Ishikawa (cell line): ENCODE results near the gene SEMA6D.

Experiments used
- CEBPB ChIP-seq: IDR thresholded peaks from 2 replicates; pipeline ENCODE4 v1.6.1; 2012
- CREB1 ChIP-seq: IDR thresholded peaks from 2 replicates; pipeline ENCODE4 v1.6.1; 2012; ENCODE audit warnings: low read depth
- EP300 ChIP-seq: IDR thresholded peaks from 2 replicates; pipeline ENCODE4 v1.6.1; 2012; ENCODE audit warnings: borderline replicate concordance
- FOXM1 ChIP-seq: IDR thresholded peaks from 2 replicates; pipeline ENCODE4 v1.6.1; 2012; ENCODE audit warnings: low read depth, borderline replicate concordance
- NFIC ChIP-seq: IDR thresholded peaks from 2 replicates; pipeline ENCODE4 v1.6.1; 2012
- RAD21 ChIP-seq: IDR thresholded peaks from 2 replicates; pipeline ENCODE4 v1.6.1; 2012; ENCODE audit warnings: low read depth
- TAF1 ChIP-seq: IDR thresholded peaks from 2 replicates; pipeline ENCODE4 v1.6.1; 2012; ENCODE audit warnings: low read depth, mild to moderate bottlenecking
- TCF12 ChIP-seq: IDR thresholded peaks from 2 replicates; pipeline ENCODE4 v1.6.1; 2012; ENCODE audit warnings: low read depth
- TEAD4 ChIP-seq: IDR thresholded peaks from 2 replicates; pipeline ENCODE4 v1.6.1; 2012
- YY1 ChIP-seq: IDR thresholded peaks from 2 replicates; pipeline ENCODE4 v1.6.1; 2012; ENCODE audit warnings: low read depth
- ZBTB7A ChIP-seq: IDR thresholded peaks from 2 replicates; pipeline ENCODE4 v1.6.1; 2012; ENCODE audit warnings: low read depth
- TF ChIP-seq, protein P1 (sequence below): IDR thresholded peaks from 2 replicates; pipeline ENCODE4 v1.6.1; 2012; ENCODE audit warnings: low read depth, mild to moderate bottlenecking
- TF ChIP-seq, protein P2 (sequence below): IDR thresholded peaks from 2 replicates; pipeline ENCODE4 v1.6.1; 2012
- TF ChIP-seq, protein P3 (sequence below): IDR thresholded peaks from 2 replicates; pipeline ENCODE4 v1.6.1; 2012

DNA sequence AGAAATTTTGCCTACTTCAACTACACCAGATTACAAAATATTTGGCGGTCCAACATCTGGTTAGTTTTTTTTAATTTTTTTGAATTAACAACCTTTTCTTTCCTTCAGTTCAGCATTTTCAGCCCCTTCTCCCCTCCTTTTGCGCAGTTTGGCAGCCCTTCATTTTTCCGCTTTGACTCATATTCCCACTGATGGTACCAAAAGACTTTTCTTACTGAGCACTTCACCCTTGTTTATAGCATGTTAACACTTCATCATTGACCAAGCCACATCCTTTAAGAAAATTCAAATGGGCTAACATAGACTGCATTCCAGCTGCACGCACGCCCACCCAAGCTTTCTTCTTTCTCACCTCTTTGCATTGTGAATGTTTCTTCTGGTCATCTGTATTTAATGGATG, 49.7 kb downstream of the SEMA6D start:
- TF ChIP-seq, protein P1, sequence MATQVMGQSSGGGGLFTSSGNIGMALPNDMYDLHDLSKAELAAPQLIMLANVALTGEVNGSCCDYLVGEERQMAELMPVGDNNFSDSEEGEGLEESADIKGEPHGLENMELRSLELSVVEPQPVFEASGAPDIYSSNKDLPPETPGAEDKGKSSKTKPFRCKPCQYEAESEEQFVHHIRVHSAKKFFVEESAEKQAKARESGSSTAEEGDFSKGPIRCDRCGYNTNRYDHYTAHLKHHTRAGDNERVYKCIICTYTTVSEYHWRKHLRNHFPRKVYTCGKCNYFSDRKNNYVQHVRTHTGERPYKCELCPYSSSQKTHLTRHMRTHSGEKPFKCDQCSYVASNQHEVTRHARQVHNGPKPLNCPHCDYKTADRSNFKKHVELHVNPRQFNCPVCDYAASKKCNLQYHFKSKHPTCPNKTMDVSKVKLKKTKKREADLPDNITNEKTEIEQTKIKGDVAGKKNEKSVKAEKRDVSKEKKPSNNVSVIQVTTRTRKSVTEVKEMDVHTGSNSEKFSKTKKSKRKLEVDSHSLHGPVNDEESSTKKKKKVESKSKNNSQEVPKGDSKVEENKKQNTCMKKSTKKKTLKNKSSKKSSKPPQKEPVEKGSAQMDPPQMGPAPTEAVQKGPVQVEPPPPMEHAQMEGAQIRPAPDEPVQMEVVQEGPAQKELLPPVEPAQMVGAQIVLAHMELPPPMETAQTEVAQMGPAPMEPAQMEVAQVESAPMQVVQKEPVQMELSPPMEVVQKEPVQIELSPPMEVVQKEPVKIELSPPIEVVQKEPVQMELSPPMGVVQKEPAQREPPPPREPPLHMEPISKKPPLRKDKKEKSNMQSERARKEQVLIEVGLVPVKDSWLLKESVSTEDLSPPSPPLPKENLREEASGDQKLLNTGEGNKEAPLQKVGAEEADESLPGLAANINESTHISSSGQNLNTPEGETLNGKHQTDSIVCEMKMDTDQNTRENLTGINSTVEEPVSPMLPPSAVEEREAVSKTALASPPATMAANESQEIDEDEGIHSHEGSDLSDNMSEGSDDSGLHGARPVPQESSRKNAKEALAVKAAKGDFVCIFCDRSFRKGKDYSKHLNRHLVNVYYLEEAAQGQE: no peak
- TF ChIP-seq TEAD4 (no peak), NFIC (no peak), FOXM1 (no peak), EP300 (no peak), CREB1 (no peak), YY1 (no peak), TAF1 (no peak), ZBTB7A (no peak), TCF12 (no peak), CEBPB (no peak), RAD21 (no peak)
- TF ChIP-seq, protein P2, sequence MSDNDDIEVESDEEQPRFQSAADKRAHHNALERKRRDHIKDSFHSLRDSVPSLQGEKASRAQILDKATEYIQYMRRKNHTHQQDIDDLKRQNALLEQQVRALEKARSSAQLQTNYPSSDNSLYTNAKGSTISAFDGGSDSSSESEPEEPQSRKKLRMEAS: no peak
- TF ChIP-seq, protein P3, sequence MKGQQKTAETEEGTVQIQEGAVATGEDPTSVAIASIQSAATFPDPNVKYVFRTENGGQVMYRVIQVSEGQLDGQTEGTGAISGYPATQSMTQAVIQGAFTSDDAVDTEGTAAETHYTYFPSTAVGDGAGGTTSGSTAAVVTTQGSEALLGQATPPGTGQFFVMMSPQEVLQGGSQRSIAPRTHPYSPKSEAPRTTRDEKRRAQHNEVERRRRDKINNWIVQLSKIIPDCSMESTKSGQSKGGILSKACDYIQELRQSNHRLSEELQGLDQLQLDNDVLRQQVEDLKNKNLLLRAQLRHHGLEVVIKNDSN: no peak
